DMS53 treated with DMSO at 0.1 percent for 48 hours (cell line): ENCODE measurements around the gene F13A1.

ENCODE experiments used
- DNase-seq: peaks from one replicate; lab custom pipeline; 2025; ENCODE audit not compliant: unreplicated experiment; lab: John Stamatoyannopoulos, UW

The F13A1 gene

DNA sequence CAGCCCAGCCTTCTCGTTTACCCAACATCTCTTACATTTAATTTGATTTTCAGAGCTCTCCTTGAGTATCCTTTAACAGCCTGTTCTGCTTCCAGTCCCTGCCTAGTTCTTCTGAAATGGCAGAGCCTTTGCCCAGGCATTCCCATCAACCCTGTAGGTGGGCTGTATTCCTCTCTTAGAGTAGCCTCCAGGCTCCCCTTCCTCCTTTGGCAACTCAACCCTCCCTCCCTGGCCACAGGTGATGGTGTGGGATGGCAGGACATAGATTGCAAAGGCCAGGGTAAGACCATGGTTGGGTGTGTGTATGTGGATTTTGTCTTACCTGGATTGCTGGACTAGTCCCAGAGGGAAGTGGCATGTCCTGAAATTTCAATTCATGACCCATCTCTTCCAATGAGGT lies 125.4 kb downstream of the F13A1 start:
- DNase-seq = no peak

DNA sequence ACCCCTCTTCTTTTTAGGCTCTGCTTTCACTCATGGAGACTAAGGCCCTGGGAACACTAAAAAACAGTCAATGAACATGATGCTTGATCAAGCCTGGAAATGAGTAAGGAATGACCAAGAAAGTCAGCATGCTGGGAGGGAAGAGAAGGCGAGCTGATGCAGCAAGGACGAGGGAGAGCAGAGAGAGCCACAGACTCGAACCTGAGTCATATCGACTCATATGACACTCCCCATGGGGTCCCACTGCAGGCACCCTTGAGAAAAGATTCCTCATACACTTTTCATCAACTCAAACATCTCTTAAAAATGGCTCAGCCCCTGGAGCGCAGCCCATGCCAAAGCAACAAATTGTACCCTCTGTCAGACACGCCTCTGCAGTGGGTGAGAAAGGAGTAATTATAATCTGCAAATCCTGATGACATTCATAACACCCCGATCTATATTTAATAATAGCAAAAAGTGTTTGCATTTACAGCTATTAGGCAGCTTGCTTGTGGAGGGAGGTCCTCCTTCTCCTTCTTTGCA lies 127.2 kb downstream of the F13A1 start:
- no peak for DNase-seq

DNA sequence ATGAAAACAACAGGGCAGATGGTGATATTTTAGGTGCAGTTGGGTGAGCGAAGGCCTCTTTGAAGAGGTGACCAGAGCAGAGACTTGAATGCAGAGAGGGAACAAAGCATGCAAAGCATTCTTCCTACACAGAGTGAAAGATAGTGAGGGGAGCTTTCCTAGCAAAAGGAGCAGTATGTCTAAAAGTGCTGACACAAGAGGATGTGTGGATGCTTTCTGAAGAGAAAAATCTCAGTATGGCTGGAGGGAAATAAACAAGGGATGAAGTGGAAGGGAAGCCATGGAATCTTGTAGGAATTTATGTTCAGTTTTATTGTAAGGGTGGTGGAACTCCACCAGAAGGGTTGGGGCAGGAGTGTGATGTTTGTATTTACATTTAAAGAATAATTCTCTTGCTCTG lies 128.6 kb downstream of the F13A1 start:
- no peak for DNase-seq

DNA sequence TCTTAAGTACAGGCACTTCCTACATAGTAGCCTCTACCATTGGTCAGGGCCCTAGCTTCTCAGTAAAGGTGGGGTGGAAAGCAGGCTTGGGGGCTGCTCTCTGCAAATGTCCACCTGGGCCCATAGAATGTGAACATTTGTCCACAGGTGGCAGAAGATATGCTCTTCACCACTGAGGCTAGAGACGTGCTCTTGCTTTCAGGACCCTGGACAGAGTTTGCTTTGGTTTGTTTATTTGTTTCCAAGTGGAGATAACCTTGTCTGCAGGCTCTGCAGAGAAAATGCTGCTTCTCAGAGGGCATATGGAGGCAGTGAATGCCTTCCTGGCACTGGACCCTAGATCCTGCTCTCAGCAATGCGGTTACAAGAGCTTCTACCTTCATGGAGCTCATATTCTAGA lies 129.0 kb downstream of the F13A1 start:
- DNase-seq = no peak

DNA sequence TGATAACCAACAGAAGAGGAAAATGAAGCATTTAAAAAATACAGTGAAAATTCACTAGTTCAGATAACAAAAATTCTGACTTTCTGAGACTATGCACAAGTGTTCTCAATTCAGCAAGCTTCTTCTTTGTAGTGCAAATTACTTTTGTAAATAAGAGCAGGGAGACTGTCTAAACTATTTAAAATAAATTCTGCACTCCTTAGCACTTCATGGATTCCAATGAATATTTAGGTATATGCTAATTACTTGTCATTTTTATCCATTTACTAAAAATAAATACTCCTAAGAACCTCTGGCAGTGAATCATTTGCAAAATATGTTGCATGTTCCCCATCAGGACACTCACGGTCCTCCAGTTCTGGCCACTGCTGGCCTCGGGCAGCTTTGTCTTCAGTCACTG lies 139.8 kb downstream of the F13A1 start:
- no peak for DNase-seq

DNA sequence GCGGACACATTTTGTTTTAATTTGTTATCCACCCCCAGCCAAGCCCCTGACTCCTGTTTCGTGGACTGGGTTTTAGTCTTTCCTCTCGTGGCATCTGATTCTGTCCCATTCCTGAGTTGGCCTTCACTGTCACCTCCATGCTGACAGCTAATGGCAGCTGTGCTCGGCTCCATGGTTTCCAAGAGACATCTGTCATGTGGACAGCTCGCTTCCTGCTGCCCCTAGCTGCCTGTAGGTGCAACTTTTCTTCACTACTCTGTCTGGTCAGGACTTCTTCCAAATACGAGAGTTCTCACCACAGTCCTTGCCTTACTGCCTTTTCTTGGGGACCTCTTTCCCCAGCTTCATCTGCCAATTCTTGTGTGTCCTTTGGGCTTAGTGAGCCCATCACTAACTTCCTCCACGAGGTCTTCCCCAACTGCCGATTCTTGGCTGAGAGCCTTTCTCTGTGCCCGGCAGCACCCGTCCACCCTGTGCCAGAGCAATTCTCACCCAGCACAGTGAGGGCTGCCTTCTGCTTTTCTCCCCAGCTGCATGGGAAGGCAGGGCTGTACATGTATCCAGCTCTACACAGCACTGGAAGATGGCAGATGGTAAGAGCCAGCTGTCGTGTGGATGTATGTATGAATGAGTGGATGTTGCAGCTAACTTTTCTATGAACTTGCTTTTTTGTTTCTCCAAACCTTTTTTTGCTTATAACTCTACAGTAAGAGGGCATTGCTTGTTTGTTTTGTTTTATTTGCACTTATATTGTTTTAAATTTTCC lies 140.4 kb downstream of the F13A1 start:
- DNase-seq = no peak

DNA sequence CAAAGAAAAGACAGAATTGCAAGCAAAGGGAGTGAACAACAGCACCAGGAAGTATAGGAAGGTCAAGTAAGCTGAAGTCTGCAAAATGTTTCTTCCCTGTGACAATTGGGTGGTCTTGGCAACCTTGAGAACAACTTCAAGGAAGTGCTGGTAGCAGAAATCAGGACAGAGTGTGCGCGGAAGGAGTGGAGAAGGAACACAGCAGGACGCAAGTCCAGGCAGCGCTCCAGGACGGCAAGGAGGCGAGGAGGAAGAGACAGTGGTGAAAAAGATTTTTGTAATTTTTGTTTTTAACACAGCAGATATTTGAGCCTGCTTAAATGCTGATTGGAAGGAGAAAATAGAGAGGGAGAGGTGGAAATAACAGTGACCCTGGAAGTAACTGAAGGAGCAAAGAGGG lies 141.7 kb downstream of the F13A1 start:
- DNase-seq = no peak

DNA sequence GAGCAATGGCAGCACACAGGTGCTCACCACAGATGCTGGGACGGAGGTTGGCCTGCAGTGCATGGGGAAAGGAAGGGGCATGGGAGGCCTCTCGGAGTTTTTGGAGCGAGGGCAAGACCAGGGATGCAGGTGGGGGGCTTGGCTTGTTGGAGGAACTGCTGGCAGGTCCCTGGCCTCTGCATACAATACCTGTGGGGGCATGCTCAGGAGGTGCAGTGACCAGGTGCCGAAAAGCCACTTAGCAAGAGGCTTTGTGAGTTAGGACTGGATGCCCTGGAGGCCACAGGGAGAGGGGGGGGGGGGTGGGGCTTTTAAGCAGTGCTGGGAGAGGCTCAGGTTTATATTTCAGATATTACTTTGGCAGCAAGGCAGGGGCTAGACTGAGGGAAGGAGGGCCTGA lies 142.7 kb downstream of the F13A1 start:
- DNase-seq = no peak

DNA sequence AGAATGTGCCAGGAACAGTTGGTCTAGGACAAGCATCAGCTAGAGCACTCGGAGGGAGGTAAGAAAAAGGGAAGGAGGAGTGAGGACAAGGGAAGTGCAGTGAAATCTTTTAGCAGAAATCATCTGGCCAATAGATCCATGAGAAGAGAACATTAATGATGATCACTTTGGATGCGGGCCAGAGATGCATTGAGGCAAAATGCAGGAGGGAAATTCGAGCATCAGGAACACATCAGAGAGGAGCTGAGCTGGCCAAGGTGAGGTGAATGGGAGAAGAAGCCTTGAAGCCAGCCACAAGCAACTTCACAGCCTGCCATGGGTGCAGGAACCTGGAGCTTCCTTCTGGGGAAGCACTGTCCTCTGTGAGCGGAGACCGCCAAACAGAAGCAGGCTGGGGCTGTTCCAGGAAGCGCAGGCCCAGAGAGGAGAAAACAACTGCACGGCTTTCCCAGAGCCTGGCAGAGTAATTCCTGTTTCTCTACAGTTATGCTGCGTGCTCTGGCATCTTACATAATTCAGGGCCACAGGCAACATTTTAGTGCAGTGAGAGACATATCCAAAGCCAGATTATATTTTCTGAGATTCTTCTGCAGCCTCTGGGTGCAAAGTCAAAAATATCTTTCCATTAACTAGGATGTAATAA lies 143.8 kb downstream of the F13A1 start:
- no peak for DNase-seq

DNA sequence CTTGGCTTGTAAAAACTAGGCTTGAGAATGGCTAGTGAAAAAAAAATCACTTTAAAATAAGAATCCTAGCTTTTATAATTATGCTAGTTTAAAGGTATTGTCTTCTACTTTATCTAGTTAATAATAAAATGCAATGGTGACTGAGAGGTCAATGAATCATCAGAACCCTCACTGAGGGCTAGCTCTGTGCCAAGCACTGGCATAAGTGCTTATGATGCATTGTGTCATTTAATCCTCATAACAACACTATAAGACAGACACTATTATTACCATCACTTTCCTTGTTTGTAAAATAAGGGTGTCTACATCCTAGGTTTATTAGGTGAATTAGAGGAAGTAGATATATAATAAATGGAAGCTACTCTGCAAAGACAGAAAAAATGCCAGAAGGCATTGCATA lies 144.3 kb downstream of the F13A1 start:
- DNase-seq = no peak

DNA sequence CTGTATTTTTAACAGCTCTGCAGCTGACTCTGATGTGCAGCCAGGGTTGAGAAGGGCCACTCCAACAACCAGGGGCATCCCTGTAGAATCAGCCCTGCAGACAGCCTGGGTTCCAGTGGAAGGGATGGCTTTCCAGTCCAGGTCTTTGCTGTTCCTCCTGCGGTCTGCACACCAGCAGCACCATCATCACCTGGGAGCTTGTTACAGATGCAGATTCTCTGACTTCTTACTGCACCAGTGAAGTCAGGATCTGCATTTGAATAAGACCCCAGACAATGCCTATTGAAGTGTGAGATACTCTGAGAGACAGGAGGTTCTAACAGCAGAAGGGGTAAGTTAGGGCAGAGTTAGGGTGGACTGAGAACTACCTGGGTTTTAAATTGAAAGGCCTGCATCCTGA lies 151.3 kb downstream of the F13A1 start:
- DNase-seq = no peak

DNA sequence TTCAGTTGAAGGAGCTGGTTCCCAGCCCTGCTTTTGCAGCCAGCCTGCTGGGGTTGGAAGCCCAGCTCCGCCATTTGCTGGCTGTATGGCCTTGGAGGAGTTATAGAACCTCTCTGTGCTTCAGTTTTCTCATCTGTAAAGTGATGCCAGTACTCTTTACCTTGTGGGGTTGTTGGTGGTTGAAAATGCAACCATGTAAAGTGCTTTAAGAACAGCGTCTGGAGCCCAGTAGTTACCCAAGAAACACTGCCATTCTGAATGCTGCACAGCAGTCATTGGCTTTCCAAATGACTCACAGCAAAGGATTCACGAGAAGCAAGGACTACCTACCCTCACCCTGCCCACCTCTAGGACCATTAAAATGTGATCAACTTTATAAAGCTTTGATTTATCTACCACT lies 154.4 kb downstream of the F13A1 start:
- no peak for DNase-seq

DNA sequence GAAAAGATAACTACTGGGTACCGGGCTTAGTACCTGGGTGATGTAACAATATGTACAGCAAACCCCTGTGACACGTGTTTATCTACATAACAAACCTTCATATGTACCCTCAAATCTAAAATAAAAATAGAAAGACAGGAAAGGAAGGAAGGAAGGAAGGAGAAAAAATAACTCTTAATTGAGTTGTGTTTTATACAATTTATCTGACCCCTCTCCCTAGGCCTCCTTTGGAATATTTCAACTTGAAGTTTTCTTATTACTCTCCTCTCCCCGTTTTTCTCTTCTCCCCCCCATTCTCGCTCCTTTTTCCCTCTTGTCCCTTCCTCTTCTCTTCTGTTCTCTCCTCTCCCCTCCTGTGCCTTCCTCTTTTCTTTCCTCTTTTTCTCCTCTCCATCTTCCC lies 156.1 kb downstream of the F13A1 start:
- no peak for DNase-seq

DNA sequence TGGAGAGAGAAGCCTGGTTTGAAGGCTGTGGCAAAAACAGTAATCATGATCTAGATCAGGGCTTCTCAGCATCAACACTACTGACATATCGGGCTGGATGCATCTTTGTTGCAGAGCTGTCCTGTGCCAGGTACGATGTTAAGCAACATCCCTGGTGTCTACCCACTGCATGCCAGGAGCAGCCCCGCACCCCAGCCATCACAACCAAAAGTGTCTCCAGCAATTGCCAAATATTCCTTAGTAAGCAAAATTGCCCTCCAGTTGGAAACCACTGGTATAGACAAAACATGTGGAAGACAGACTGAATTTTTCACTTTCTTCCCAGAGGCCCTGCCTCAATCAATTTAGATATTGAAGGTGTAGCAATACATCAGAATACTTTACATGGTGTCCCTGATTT lies 166.1 kb downstream of the F13A1 start:
- DNase-seq = no peak

DNA sequence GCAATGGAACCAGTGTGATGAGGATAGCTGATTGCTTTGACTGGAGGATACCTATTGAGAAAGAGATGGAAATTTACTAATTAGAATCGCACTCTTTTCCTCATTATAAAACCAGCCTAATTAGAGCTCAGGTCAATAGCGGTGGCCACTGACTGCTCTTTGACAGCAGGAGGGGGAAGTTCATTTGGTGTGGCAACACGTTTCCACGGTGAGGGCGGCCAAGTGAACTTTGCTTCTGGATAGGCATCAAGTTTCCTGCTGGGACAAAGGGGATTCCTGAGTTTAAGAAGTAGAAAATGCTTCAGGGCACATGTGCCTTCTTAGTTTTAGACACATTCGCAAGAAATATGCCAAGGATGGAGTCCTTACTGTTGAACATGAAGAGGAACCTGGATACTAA lies 168.4 kb downstream of the F13A1 start:
- no peak for DNase-seq

DNA sequence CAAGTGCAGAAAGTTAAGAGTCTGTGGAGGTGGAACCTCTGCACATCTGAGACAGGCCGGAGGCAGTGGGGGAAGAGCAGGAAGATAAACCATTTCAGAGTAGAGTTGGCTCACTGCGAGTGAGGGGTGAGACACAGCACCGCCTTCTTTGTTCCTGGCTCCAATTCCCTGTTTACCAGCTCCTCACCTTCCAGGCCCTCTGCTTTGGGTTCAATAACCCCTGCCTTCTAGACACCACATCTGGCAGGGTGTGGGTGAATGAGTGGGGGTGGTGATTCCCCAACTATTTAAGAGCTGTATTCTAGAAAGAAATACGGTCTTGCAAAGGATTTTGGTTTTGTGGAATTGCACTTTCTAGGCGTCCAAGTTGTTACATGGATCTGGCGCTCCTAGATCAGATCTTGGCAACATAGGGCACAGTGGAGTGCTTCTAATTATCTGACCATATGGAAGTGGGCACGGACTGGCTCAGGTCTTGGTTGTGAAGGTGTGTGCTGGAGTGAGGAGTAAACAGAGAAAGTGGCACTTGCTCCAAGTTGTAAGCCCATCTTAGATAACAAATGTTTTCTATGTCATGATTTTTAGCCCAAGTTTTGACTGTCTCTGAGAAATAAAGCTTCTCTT lies 172.2 kb downstream of the F13A1 start:
- no peak for DNase-seq

DNA sequence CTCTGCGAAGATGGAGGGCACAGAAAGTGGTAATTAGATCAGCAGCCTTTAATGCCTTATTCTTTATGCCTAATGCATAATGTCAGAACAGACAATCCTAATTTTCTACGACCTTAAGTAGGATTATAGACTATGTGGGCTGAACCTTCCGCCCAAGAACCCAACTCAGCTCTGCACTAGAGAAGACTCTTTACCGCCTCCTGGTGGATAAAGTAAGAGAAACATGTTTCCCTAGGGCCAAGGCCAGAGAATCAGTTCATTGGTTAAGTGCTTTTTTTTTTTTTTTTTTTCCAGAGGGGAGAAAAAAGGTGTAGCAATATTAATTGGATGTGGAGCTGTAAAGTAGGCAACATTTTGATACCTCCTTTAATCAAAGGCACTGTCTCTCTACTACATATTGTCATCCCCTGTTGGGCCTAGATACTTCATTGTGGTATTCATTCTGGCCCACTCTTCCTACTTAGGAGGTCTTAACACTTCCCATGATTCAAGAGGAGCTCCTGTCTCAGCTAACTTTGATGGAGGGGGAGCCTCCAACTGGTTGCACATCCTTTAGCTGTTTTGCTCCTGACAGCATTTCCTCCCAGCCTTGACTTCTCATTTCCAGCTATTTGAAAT lies 188.9 kb downstream of the F13A1 start:
- DNase-seq = no peak

DNA sequence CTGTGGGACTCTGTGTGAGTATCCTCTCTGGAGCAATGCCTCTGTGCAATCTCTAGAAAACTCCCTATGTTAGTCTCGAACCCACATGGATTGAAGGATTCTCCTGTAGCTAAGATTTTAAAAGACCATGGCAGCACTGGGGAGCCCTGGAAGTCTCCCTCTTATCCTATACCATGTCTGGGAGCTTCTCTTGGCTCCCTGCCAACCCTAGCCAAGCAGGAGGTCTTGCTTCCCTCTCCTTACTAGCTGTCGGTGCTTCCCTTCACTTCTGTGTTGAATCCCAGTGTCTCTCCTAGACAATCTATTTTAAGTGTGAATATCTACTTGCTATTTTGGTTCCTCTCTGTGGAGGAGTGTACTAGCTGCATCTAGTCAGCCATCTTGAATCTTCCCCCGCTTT lies 195.0 kb downstream of the F13A1 start:
- no peak for DNase-seq

DNA sequence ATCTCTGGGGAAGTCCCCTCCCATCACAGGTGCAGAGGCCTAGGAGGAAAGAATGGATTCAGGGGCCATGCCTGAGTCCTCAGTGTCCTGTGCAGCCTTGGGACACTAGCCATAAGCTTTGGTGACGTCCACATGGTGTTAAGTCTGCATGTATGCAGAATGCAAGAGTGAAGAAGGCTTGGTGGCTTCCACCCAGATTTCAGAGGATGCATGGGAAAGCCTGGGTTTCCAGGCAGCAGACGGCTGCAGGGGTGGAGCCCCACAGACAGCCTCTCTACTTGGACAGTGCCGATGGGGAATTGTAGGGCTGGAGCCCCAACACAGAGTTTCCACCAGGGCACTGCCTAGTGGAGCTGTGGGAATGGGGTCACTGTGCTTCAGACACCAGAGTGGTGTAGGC lies 196.7 kb downstream of the F13A1 start:
- no peak for DNase-seq

DNA sequence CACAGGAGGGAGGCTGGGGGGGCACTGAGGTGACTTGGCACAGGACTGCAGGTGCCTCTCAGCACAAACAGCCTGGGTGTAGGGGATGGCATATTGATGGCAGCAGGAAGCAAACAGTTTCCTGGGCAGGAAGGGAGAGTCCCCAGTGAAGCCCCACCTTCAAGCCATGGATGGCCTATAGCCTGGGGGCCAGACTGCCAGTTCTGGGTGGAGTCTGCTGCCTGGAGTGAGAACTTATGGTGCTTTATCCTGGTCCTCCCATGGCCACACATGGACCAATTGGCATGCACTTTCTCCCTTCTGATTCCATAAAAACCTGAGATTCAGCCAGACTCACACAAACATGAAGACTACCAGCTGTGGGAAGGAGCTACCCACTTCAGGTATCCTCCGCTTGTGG lies 198.5 kb downstream of the F13A1 start:
- no peak for DNase-seq

DNA sequence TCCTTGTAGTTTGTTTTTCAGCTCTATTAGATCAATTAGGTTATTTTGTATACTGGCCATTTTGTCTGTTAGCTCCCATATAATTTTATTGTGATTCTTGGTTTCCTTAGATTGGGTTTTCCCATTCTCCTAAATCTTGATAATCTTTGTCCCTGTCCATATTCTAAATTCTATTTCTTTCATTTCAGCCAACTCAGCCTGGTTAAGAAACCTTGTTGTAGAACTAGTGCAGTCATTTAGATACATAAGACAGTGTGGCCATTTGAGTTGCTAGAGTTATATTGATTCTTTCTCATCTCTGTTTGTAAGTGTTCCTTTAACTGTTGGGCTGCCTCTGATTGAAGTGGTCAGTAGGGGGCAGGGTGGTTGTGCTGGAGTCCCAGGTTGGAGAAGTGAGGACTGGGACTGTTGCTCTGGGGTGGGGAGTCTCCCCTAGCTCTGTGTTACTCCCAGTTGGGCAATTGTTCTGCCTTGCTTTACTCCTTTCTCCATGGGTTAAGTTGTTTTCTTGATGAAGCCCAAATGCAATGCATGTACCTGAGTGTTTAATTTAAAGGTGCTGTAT lies 214.9 kb downstream of the F13A1 start:
- no peak for DNase-seq
